GM12891 (cell line): ENCODE results near the gene PLSCR2.

Experiments used
- POLR2A ChIP-seq: IDR thresholded peaks from 2 replicates; pipeline ENCODE4 v1.6.1; 2011; ENCODE audit warnings: low read depth, low read length, control low read depth
- TAF1 ChIP-seq: IDR thresholded peaks from 2 replicates; pipeline ENCODE4 v1.6.1; 2011; ENCODE audit warnings: low read depth, low read length, control low read depth

DNA sequence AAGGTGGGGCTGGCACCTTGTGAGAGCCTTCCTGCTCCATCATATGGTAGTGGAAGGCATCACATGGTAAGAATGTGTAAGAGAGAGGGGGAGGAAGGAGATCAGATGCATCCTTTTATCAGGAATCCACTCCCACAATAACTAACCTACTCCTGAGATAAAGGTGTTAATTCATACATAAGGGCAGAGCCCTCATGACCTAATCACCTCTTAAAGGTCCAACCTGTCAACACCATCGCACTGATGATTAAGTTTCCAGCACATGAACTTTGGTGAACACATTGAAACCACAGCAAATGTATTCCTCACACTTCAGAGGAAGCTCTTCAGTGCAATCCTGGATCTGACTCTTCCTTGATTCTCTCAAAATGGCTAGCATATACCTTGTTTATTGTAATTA lies 55.4 kb downstream of the PLSCR2 start:
- TF ChIP-seq POLR2A (no peak), TAF1 (no peak)
